Gastroesophageal sphincter (tissue), 4 donors: ENCODE results near the gene DNASE1. TPM values are rescaled to one million over a fixed set of nuclear protein-coding genes. Genes with fewer than 3 reads are reported as not detected.

Source experiments
- ATAC-seq: fragments of 150-250 bp; one replicate; pipeline ENCODE4 v1.9.1; 2016; ENCODE audit warnings: mild to moderate bottlenecking, moderate library complexity
- H3K27ac ChIP-seq, 4 donors: fragments of 200-600 bp; sonication (generic) in 3 of 4; 1 replicate in 3 of 4; 2 replicates in 1 of 4; pipeline ENCODE4 v1.5.1; 2016 to 2019
- H3K27me3 ChIP-seq: fragments of 200-600 bp; sonication (generic); one replicate; pipeline ENCODE4 v1.5.1; 2019
- H3K36me3 ChIP-seq, 2 donors: fragments of 200-600 bp; sonication (generic); one replicate each; pipeline ENCODE4 v1.5.1; 2019; ENCODE audit warnings: control low read depth in 1 of 2
- H3K4me1 ChIP-seq, 3 donors: fragments of 200-600 bp; sonication (generic); 1 replicate in 2 of 3; 2 replicates in 1 of 3; pipeline ENCODE4 v1.5.1; 2016 to 2019; ENCODE audit warnings: control low read depth in 2 of 3
- H3K4me3 ChIP-seq, 2 donors: fragments of 200-600 bp; sonication (generic); one replicate each; pipeline ENCODE4 v1.5.1; 2019; ENCODE audit warnings: mild to moderate bottlenecking in 1 of 2, moderate library complexity in 1 of 2
- H3K9me3 ChIP-seq, 3 donors: fragments of 200-600 bp; sonication (generic); one replicate each; pipeline ENCODE4 v1.5.1; 2017 to 2019; ENCODE audit warnings: control low read depth in 2 of 3
- CTCF ChIP-seq, 4 experiments: fragments of 200-600 bp in 2 of 4; fragments of 450-650 bp in 2 of 4; sonication (generic) in 1 of 4; IDR thresholded peaks; one replicate each; pipeline ENCODE4 v1.5.1; 2017 to 2019; ENCODE audit warnings: antibody characterized with exemption in 4 of 4, mild to moderate bottlenecking in 2 of 4, moderate library complexity in 2 of 4
- EP300 ChIP-seq: sonication (generic); formaldehyde crosslinking; IDR thresholded peaks from one replicate; pipeline ENCODE4 v1.6.1; 2017; ENCODE audit warnings: antibody characterized with exemption, mild to moderate bottlenecking
- POLR2A ChIP-seq, 2 donors: fragments of 450-650 bp; IDR thresholded peaks; one replicate each; pipeline ENCODE4 v1.6.1; 2017; ENCODE audit warnings: antibody characterized with exemption in 2 of 2, mild to moderate bottlenecking in 2 of 2, moderate library complexity in 1 of 2
- POLR2AphosphoS5 ChIP-seq: sonication (generic); formaldehyde crosslinking; IDR thresholded peaks from one replicate; pipeline ENCODE4 v1.6.1; 2017; ENCODE audit warnings: antibody characterized with exemption
- WGBS, 2 donors: methylation state at CpG; one replicate each; pipeline ENCODE4 v1.1.5; 2018; ENCODE audit warnings: low coverage in 1 of 2; 5-methylcytosine and 5-hydroxymethylcytosine counted together
- total RNA-seq, 4 donors: library from RNA; depleted of rRNA; stranded (reverse); fragments of >200 nt; gene quantifications; one replicate each; pipeline ENCODE4 v1.1.0, GENCODE V29; 2016

Gene DNASE1
- total RNA-seq, 4 donors from 2014 or later = 7.1 to 20.9 (median 11.0) TPM

- peak; percentile 14 for ATAC-seq
- peak overlapping the region; percentile 5 to 43 for H3K4me3 ChIP-seq
- peaks cover 0 to 19% (median 0%) of the 10 kb centered on the region in 3 donors for H3K4me1 ChIP-seq
- TF ChIP-seq EP300 (no peak), CTCF (IDR thresholded peaks at IDR 0.05) (peak in 1 of 4 experiments; percentile 20)
- H3K9me3 ChIP-seq = no peaks in the 10 kb centered on the region
- H3K27ac ChIP-seq = peak overlapping the region in 3 of 4 donors; percentile 72 to 82 (median 77)
- peaks cover 0 to 37% of the 10 kb centered on the region in 2 donors for H3K36me3 ChIP-seq
- H3K27me3 ChIP-seq = no peaks in the 10 kb centered on the region
- WGBS, 2 donors = 63 to 79% methylated on average over 16 to 17 of the region's 19 CpGs
Observed at GRCh38 chr16:3690980-3691720, 36.7 kb downstream of the DNASE1 start.

- Histone ChIP-seq H3K27ac (peak overlapping the region in 3 of 4 donors; percentile 1 to 77 (median 30)), H3K27me3 (no peaks in the 10 kb centered on the region), H3K4me3 (no peak overlapping the region), H3K9me3 (no peaks in the 10 kb centered on the region), H3K36me3 (peaks cover 0 to 30% of the 10 kb centered on the region in 2 donors), H3K4me1 (peaks cover 0 to 19% (median 0%) of the 10 kb centered on the region in 3 donors)
- 90% methylated on average over 9 of the region's 12 CpGs; no CpG with 5 or more reads in 1 of the 2 donors for WGBS, 2 donors
- ATAC-seq = no peak
- no peak for TF ChIP-seq EP300
- TF ChIP-seq POLR2A (IDR thresholded peaks at IDR 0.05) = no peak
- TF ChIP-seq POLR2AphosphoS5 = no peak
- TF ChIP-seq CTCF (IDR thresholded peaks at IDR 0.05) = no peak
Observed at GRCh38 chr16:3691761-3692160, 37.3 kb downstream of the DNASE1 start.

- 81 to 90% methylated on average over 3 to 8 of the region's 9 CpGs for WGBS, 2 donors
- peaks cover 0 to 19% (median 0%) of the 10 kb centered on the region in 3 donors for H3K4me1 ChIP-seq
- H3K27me3 ChIP-seq = no peaks in the 10 kb centered on the region
- no peaks in the 10 kb centered on the region for H3K9me3 ChIP-seq
- ATAC-seq = no peak
- H3K27ac ChIP-seq = no peak overlapping the region
- TF ChIP-seq POLR2A (IDR thresholded peaks at IDR 0.05) (no peak), CTCF (IDR thresholded peaks at IDR 0.05) (no peak), POLR2AphosphoS5 (no peak), EP300 (no peak)
- H3K36me3 ChIP-seq = peaks cover 0 to 9% of the 10 kb centered on the region in 2 donors
- no peak overlapping the region for H3K4me3 ChIP-seq
Observed at GRCh38 chr16:3694051-3694450, 39.6 kb downstream of the DNASE1 start.

GRCh38 chr16:3695610-3696369, 41.3 kb downstream of the DNASE1 start:
- Histone ChIP-seq H3K27me3 (no peaks in the 10 kb centered on the region), H3K27ac (no peak overlapping the region), H3K4me1 (peaks cover 0 to 6% (median 0%) of the 10 kb centered on the region in 3 donors), H3K9me3 (no peaks in the 10 kb centered on the region), H3K36me3 (peaks cover 0 to 9% of the 10 kb centered on the region in 2 donors), H3K4me3 (no peak overlapping the region)
- ATAC-seq = no peak
- TF ChIP-seq POLR2A (IDR thresholded peaks at IDR 0.05) = no peak
- TF ChIP-seq EP300 = no peak
- no peak for TF ChIP-seq CTCF (IDR thresholded peaks at IDR 0.05)
- TF ChIP-seq POLR2AphosphoS5 = no peak
- 80 to 91% methylated on average over 10 to 17 of the region's 19 CpGs for WGBS, 2 donors
